A204.1 (cell line): ENCODE results near the gene CLIP3.
"Not testable (repeated sequence)": the region's sequence is repeated elsewhere in the genome, so short reads cannot be mapped to it uniquely, and the experiment has no call there.

Experiments used
- FAIRE-seq: peaks from 2 replicates; lab custom pipeline; 2012; peaks lifted over from hg19 to GRCh38; lab: Jason Lieb, UNC

Gene CLIP3

GRCh38 chr19:36006955-36007354 is 25.7 kb downstream of the CLIP3 start:
- no peak for FAIRE-seq

- no peak for FAIRE-seq
Observed at GRCh38 chr19:36003284-36003683, 29.4 kb downstream of the CLIP3 start.

DNA sequence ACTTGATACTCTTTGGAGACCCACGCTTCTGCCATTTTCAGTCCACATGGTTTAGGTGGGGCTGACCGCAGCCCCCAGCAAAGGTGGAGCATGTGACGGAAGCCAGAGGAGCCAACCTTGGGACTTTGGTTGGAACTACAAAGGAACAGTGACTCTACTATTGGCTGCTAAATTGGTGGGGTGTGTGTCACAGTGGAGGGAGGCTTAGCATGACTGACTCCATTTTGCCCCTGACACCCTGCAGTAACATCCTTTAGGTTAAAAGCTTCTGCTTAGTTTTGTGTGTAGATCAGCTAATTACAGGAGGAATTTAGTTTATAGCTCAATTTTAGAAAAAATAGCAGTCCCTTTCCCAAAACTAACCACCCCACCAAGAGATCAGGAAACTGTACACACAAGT is 31.1 kb downstream of the CLIP3 start:
- FAIRE-seq = no peak

DNA sequence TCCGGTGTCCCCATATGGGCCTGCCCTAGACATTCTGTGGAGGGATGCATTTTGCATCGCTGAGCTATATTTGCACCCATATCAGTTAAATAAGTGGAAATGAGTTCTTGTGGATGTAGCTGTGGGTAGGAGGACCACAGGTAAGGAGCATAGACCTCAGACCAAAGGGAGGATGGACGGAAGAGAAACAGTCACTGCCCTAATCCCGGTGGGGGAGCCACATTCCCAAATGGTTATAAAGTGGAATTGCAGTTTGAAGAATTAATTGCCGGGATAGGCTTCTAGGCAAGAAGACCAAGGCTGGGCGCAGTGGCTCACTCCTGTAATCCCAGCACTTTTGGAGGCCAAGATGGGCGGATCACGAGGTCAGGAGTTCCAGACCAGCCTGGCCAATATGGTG is 35.9 kb downstream of the CLIP3 start:
- FAIRE-seq = no peak

DNA sequence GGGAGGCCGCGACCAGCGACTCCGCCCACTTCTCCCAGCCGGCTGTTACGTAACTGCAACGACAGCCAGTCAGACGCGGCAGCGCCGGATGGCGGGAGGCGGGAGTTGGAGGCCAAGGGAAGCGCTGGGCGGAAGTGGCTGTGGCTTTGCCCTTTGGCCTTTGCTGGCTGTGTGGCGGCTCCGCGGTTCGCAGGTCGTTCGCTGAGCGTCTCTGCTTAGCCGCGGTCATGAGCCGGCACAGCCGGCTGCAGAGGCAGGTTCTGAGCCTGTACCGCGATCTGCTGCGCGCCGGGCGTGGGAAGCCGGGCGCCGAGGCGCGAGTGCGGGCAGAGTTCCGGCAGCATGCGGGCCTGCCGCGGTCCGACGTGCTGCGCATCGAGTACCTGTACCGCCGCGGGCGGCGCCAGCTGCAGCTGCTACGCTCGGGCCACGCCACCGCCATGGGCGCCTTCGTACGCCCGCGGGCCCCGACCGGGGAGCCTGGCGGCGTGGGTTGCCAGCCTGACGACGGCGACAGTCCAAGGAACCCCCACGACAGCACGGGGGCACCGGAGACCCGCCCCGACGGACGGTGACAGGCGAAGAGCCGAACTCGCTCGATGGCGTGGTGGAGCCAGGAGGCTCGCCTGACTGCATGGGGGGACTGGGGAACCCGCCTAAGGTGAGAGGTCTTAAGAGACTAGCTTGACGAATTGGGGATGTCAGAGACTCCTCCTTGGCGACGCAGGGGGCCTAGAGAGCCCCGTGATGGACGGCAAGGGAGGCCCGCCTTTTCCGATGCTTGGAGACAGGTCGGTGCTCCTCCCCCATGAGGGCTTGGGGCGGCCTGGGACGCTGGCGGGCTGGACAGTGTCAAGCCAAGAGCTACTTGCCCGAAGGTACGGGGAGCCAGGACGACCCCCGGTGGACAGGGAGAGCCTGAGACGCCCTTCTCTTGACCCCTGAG is 37.4 kb downstream of the CLIP3 start, which contains the start of gene SDHAF1:
Gene SDHAF1, plus strand, starts transcription at position 141 of the 946 bp plus-strand sequence. Its CDS starts 87 bp downstream, at position 228.
- peak; percentile 95 for FAIRE-seq

DNA sequence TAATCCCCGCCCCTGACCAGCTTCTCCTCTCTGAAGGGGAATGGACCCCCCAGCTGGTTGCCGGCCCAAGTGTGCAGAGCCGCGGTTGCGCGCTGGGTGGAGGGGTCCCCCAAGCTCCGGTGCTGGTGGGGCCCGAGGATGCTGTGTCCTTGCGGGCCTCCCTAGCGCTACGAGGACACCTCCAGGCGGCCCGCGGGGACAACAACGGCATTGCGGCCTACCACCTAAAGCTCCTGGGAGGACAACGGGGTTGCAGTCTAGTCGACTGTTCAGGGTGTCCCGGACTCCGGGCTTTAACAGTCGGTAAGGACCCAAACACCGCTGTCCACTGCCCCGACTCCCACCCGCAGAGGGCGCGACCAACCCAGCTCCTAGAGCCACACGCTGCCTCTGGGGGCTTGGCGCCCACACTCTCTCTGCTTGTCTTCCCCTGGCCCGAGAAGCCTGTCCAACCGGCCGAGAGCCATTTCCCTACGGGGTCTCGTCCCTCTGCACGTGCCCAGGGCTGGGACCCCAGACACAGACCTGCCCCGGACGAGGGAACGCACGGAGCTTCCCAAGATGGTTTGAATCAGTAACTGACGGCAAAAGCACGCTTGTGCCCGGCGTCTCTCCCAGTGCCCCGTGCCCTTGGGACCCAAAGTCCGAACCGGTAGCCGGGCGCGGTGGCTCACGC is 38.6 kb downstream of the CLIP3 start:
- no peak for FAIRE-seq

DNA sequence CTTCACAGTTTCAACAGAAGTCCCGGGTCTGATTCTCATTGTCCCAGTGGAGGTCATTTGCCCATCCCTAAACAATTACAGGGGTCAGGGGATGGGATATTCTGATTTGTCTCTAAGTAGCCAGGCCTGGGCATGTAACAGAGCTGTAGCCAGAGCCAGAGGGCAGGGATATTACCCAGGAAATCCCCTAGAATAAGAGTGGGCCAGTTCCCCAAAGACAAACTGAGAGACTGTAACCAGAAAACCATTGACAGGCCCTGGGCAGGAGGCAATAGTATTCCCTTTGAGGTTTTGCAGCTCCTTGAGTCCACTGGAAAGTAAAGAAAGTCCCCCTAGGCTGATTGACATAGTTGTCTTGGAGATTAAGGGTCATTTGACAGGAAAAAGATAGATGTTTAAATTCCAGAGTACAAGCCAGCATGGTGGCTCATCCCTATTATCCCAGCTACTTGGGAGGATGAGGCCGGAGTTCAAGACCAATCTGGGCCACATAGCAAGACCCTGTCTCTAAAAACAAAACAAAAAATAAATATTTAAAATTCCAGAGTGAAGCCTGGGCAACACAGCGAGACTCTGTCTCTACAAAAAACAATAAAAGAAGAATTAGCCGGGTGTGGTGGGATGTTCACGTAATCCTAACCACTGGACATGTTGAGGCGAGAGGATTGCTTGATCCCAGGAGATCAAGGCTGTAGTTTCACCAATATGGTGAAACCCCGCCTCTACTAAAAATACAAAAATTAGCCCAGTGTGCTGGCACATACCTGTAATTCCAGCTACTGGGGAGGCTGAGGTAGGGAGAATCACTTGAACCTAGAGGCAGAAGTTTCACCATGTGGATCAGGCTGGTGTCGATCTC is 39.5 kb downstream of the CLIP3 start:
- no peak for FAIRE-seq

GRCh38 chr19:35991731-35992450 is 40.8 kb downstream of the CLIP3 start:
- FAIRE-seq = no peak

GRCh38 chr19:35990771-35991730 is 41.6 kb downstream of the CLIP3 start:
- no peak for FAIRE-seq

- FAIRE-seq = no peak
Observed at GRCh38 chr19:35990156-35990555, 42.5 kb downstream of the CLIP3 start.

- no peak for FAIRE-seq
Observed at GRCh38 chr19:35988824-35989223, 43.8 kb downstream of the CLIP3 start.

DNA sequence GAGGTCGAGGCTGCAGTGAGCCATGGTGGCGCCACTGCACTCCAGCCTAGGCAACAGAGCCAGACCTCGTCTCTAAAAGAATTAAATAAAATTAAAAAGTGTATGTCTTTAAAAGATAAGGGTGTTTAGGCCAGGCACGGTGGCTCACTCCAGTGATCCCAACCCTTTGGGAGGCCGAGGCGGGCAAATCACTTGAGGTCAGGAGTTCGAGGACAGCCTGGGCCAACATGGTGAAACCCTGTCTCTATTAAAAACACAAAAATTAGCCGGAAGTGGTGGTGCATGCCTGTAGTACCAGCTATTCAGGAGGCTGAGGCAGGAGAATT is 45.1 kb downstream of the CLIP3 start:
- no peak for FAIRE-seq

- FAIRE-seq = no peak
Observed at GRCh38 chr19:35986664-35987570, 45.8 kb downstream of the CLIP3 start.

DNA sequence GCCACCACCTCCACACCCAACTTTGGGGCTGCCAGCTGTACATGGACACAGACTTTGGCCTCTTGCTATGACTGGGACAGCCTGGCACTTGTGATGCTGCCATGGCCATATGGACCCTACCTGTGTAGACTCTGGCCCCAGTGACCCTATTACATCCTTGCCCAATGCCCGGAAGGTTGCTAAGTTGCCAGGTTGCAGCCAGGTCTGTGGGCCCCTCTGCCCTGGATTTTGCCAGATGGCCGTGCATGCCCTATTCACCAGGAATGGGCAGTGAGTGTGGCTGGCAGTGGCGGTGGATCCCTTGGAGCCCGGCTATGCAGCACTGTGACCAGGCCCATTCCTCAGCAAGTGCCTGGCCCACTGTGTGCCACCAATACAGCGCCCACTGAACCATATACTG is 46.6 kb downstream of the CLIP3 start:
- FAIRE-seq = no peak

- no peak for FAIRE-seq
Observed at GRCh38 chr19:35983177-35983576, 49.5 kb downstream of the CLIP3 start.

- FAIRE-seq = not testable (repeated sequence)
Observed at GRCh38 chr19:35980997-35981396, 51.7 kb downstream of the CLIP3 start.

- no peak for FAIRE-seq
Observed at GRCh38 chr19:35978832-35979365, 53.8 kb downstream of the CLIP3 start.

DNA sequence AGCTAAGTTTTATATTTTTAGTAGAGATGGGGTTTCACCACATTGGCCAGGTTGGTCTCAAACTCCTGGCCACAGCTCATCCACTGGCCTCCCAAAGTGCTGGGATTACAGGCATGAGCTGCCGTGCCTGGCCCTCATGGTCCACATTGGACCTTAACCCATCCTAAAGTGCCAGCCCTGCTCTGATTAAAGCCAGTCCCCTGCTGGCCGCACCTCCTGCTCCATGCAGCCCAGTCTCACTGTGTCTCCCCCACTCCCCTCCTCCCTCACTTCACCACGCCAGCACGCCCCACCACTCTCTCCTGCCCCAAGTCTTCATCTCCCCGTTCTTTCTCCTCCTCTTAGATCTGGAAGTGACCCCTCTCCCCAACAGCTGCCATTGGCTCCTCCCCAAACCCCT is 54.4 kb downstream of the CLIP3 start:
- no peak for FAIRE-seq

- no peak for FAIRE-seq
Observed at GRCh38 chr19:35977446-35978222, 55.0 kb downstream of the CLIP3 start.
